GM19193 (cell line): ENCODE data around the gene PAM16.

Experiments
- POLR2A ChIP-seq: IDR thresholded peaks from 4 replicates; pipeline ENCODE4 v1.6.1; 2011; ENCODE audit not compliant: insufficient read depth, insufficient read length; ENCODE audit errors: extremely low read depth

Gene PAM16

DNA sequence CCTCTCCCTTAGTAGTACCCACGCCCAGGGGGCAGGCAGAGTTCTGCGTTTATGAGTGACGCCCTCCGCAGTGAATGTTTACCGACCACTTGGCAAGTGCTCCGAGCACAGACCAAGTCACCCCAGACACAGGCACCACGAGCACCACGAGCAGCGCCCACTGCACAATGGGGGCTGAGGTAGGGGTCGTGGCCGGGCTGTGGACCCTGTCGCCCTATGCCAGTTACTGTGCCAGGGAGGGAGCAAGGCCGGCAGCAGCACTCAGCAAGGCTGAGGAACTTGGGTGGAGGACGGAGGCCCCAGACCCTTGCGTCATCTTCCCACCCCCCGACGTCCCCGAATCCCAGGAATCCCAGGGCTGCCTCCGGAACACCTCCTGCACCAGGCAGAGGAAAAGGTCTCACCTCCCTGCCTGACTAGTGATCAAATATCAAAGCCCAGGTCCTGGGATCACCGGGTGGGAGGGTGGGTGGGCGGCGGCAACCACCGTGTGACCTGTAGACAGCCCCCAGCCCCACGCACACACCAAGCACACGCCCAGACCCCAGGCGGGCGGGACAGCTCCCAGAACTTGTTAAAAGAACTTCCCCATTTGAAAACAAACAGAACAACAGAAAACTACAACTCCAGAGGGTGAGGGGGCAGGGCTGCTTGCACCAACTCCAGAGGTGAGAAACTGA is 25.9 kb upstream of the PAM16 start:
- TF ChIP-seq POLR2A = no peak

DNA sequence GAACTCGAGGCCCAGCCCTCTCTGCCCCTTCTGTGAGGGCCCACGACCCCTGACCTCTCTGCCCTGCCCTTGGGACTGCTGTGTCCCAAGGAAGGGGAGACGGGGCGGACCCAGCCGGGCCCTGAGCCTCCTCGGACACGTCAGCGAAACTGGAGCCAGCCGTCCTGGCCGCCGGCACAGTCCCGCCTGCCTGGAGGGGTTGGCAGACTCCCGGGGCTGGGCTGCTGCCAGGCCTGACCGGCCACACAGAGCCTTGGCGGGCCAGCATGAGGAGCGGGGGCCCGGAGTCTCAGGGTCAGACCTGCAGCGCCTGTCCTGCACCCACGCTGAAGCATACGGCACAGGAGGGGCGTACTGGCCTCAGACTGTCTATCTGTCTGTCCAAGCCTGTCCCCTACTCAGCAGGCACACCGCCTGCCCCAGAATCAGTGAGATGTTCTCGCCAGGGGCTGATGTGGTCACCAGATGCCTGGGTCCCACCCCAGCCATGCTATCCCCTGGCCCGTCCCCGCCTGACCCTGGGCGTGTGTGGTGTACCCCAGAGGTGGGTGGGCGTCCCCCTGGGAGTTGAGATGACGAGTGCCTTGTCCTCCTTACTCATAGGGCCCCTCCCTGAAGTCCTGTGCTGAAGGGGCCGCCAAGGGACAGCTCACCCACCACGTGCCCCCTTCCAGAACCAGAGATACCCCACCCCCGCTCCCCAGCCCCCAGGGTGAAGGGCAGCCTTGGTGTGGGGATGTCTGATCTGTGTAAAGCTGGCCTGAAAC is 25.2 kb upstream of the PAM16 start:
- TF ChIP-seq POLR2A = no peak

DNA sequence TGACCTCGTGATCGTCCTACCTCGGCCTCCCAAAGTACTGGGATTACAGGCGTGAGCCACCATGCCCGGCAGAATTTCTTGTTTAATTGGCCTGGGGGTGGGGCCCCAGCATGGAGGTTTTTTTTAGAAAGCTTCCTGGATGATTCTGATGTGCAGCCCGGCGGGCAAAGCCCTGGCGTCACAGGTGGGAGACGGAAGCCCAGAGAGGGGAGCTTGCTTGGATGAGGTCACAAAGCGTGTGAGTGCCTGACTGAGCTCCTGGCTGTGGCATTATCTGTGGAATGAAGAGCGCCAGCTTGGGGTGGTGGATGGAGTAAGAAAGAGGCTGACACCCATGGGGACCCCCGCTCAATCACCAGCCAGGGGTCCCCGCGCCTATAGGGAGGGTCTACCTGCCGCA is 24.6 kb upstream of the PAM16 start:
- TF ChIP-seq POLR2A = no peak

DNA sequence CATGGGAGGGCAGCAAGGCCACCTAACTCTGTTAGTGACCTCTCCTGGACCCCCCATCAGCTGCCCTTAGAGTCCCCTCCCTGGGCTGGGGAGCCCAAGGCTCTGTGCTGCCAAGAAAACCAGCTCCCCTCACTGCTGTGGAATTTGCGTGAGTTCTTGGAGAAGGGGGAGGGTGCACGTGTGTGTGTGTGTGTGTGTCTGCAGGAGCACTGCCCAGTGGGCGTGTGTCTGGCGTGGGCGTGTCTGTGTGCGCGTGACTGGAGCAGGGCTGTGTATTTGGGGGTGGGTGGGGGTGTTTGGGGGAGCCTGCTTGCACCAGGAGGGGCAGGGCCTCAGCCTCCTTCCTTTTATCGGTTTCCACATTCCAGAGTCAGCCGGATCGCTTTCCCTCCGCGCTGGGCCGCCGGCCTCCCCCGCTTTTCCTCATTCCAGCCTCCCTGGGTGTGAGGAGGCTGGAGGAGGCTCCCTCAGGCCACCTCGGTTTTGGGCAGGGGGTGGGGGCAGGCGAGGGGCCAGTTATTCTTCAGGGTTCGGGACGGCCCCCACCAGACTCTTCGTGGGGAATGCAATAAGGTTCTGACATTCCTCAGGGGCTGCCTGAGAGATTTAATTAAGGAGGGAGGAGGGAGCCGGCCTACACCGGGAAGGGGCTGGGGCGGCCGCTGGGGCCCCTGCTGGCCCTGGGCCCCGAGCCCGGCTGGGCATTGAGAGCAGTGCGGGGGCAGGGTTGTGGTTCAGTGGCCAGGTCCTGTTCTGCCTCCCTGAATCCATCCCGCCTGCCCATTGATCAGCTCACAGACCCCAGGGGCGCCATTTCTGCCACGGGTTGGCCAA is 23.0 kb upstream of the PAM16 start:
- TF ChIP-seq POLR2A = no peak

DNA sequence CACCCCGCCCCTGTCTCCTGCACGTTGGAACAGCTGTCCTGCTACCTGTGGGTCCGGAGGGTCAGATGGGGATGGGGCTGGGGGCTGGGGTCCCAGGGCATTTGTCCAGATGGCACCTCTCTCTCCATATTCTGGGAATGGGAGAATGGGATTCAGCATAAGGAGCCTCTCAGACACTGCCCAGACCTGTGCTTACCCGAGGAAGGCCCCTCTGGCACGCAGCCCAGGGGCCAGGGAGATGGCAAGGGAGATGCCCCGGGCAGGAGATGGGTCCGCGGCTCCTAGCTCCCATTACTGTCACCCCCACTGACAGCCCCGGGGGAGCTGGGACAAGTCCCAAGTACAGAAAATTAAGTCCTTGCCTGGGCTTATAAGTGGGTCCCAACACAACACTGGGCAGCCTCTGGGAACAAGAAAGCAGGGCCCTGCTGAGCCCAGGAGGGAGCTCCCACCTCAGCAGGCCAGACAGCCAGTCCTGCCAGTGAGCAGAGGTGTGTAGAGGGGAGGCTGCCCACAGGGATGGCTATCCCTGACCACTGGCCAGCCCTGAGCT is 22.3 kb upstream of the PAM16 start:
- TF ChIP-seq POLR2A = no peak

- no peak for TF ChIP-seq POLR2A
Observed at GRCh38 chr16:4372578-4373355, 21.6 kb upstream of the PAM16 start.

- TF ChIP-seq POLR2A = no peak
Observed at GRCh38 chr16:4372001-4372577, 21.0 kb upstream of the PAM16 start.

GRCh38 chr16:4371357-4372000 is 20.4 kb upstream of the PAM16 start, which contains the start of gene VASN:
TSS of gene VASN (plus strand) at chr16:4371848. CDS start at chr16:4380878, 9,030 bp downstream.
- peak; percentile 55 for TF ChIP-seq POLR2A

DNA sequence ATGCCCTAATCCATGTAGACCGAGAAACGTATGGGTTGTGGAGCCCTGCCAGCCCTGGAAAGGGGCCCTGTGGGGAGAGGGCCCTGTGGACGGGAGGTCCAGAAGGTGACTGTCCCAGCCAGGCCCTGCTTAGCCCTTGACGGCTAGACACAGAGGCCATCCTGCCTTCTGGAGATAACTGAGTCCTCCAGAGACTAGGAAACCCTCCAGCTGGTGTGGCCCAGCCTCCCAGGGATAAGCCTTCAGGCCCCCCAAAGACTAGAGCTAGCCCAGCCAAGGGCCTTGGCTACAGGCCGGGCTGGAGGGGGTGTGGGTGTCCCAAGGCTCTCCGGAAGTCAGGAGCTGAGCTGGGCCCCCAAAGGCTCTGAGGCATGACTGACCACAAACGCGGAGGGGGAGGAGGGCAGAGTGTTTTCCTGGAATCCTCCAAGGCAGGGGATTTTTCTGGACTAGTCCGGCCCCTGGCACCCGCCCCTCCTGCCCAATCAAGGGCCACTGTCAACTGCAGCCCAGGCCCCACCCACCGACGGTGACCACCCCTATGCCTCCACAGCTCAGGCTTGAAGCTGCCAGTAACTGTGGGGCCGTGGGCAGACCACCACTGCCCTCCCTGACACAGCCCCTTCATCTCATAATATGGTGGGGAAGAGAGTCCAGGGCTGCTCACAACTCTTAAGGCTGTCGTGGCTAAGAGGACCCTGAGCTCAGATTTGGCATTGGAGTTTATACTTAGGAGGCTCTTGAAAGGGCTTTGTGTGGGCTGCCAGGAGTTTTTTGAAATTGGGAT is 19.6 kb upstream of the PAM16 start:
- TF ChIP-seq POLR2A = no peak

- TF ChIP-seq POLR2A = no peak
Observed at GRCh38 chr16:4370151-4370550, 19.0 kb upstream of the PAM16 start.

DNA sequence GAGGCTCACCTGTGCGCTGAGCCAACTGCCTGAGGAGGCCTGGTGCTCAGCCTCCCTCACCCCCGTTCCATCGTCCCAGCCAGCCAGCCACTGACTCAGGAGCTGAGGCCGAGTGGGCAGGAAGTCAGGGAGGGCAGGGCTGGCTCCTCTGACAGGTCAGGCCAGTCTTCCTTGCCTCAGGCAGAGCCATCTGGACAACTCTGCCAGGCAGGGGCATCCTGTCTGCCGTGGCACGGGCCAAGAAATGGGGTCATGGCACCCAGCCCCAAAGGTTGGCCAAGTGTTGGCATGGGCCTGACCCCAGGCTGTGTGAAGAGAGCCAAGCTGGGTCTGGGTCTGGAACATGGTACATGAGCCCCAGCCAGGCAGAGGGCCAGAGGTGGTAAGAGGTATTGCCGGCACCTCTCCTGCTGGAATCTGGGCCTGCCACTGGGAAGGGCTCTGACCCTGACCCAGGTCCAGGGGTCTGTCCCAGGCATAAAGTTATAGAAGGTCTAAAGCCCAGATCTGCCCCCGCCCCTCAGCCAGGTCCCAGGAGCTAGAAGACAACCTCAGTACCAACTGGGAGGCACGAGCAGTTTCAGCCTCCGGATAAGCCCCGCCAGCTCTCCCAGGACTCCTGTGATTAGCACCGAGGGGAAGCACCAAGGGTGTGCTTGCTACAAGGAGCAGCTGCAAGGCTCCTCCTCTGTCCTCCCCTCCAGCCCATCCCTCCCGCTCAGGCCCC is 18.0 kb upstream of the PAM16 start:
- no peak for TF ChIP-seq POLR2A

GRCh38 chr16:4367393-4367856 is 16.3 kb upstream of the PAM16 start:
- TF ChIP-seq POLR2A = no peak
